Kidney capillary endothelial cell (primary cell): ENCODE data around the gene GCN1.

Source experiments
- DNase-seq: peaks from one replicate; pipeline ENCODE4 v3.0.0-alpha.2; 2018; ENCODE audit warnings: low spot score

The GCN1 gene

DNA sequence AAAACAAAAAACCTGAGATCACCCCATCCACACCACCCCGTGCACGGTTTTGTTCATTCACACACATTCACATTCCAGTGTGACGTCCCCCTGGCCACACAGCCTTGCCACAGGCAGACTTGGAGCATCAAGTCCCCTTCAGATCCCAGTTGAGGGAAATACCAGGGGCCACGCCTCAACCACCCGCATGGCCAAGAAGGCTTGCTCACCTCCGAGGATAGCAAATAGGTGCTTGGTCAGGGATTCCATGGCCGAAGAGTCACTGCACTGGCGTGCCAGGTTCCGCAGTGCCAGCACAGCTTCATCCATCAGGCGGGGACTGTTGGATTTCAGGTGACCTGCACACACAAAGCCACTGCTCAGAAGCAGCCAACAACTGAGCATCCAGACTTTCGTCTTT lies 19.0 kb downstream of the GCN1 start:
- DNase-seq, result no peak

DNA sequence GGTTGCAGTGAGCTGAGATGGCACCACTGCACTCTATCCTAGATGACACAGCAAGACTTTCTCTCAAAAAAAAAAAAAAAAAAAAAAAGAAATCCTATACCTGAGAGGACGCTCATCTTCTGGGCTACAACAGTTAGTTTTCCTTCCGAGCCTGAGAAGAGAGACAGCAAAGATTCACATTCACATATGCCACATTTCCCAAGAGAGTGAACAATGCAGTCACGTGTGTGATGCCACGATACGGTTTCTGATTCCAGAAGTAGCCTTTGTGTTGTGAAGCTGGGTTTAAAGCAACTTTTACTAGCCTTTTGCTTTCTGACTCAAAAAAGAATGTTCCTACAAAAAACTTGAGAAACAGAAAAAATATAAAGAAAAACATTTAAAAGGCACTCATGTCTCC lies 19.5 kb downstream of the GCN1 start:
- DNase-seq, result no peak

DNA sequence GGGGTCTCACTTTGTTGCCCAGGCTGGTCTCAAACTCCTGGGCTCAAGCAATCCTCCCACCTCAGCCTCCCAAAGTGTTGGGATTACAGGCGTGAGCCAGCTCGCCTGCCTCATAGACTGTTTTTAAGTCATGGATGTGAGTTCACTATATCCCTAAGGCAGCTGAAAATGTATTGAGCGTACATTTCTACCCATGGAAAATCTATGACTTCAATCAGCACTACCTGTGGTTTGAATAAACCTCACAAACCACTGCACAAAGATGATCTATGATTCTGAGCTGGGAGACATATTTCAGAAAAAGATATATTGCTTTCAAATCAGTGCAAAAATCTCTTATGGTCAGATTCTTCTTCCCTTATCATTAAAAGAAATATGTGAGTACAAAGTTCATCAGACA lies 22.5 kb downstream of the GCN1 start:
- DNase-seq, result no peak

- no peak for DNase-seq
These were observed 23.9 kb downstream of the GCN1 start for GRCh38 chr12:120170631-120171030.

DNA sequence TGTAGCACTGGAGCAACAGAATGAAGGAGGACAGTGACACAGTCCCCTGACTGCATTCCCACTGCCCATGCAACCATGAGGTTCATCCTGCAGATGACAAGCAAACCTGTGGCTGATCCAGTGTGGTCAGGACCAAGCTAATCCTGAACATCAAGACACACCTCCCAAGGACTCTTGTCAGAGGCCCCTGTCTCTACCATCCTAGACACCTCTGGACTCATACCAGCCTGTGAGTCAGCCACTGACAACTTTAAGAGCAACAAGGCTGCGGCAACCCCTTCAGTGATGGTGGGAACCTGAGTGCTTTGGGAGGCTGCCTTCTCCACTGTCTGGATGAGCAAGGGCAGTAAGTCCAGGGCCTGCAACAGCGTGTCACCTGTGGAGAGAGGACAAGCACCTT lies 24.6 kb downstream of the GCN1 start:
- DNase-seq, result no peak

GRCh38 chr12:120168337-120168736 lies 26.2 kb downstream of the GCN1 start:
- no peak for DNase-seq

GRCh38 chr12:120167529-120168095 lies 26.9 kb downstream of the GCN1 start:
- DNase-seq, result peak; percentile 30

DNA sequence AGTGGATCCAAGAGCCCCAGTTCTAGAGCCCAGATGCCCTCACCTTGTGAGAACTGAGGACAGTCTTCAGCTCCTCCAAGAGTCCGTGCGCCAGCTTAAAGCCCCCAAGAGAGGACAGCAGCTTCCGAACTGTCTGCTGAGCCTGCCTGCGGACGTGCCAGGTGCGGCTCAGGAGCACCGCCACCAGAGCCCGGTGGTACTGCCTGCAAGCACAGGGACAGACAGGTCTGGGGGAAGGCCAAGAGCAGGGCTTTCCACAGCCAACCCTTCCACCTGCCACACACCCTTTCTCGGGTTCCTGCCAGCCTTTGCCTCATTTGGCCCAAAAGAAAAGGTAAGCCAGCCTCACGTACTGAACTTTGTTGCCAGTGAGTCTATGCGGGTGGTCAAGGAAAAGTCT lies 30.2 kb downstream of the GCN1 start:
- no peak for DNase-seq

- no peak for DNase-seq
These were observed 31.8 kb downstream of the GCN1 start for GRCh38 chr12:120162763-120163162.

- no peak for DNase-seq
These were observed 32.7 kb downstream of the GCN1 start for GRCh38 chr12:120161852-120162251.

DNA sequence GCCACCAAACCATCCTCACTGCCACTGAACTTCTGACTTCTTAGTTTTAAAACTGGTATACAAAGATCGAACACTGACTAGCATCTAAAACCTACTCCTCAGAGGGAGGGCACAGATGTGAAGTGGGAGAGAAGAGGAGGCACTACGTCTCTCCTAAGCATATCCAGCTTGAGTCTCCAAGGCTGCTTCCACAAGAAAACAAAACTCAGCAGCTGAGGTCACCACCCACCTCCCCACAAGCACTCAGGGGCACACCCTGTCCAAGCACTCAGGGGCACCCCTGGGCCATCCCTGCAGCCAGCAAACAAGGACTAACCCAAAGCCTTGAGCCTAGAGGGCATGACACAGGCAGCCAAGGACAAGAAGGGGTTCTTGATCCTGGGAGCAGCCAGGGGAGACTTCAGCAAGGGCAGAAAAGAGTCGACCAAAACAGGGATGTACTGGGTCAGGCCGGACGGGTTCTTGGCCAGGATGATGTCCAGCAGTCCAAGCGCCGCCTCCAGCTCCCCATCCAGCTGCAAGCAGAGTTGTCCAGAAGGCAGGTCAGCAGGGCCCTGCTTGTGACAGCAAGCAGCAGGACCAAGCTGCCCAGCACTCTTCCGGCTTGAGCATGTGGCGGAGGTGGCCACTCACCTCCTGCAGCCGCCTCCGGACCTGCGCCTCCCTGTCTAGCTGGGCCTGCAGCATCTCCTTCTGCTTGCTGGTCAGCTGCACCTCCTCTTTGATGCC lies 34.8 kb downstream of the GCN1 start:
- DNase-seq, result no peak

DNA sequence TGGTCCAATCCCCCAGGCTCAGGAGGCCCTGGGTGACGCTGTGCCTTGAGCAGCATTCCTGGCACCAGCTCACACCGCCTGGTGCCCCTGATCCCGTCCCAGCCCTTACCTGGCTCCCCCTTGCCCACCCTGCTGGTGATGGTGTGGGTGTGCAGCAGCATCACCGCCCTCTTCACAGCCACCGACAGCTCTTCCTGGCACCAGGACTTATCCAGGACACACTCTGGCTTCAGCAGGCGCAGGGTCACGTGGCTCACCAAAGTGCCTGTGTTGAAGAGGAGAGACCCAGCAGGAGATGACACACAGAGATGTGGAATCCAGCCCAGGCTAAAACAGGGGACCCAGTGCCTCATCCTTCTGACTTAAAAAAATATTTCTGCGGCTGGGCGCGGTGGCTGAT lies 36.2 kb downstream of the GCN1 start:
- no peak for DNase-seq

GRCh38 chr12:120157678-120158077 lies 36.8 kb downstream of the GCN1 start:
- no peak for DNase-seq

DNA sequence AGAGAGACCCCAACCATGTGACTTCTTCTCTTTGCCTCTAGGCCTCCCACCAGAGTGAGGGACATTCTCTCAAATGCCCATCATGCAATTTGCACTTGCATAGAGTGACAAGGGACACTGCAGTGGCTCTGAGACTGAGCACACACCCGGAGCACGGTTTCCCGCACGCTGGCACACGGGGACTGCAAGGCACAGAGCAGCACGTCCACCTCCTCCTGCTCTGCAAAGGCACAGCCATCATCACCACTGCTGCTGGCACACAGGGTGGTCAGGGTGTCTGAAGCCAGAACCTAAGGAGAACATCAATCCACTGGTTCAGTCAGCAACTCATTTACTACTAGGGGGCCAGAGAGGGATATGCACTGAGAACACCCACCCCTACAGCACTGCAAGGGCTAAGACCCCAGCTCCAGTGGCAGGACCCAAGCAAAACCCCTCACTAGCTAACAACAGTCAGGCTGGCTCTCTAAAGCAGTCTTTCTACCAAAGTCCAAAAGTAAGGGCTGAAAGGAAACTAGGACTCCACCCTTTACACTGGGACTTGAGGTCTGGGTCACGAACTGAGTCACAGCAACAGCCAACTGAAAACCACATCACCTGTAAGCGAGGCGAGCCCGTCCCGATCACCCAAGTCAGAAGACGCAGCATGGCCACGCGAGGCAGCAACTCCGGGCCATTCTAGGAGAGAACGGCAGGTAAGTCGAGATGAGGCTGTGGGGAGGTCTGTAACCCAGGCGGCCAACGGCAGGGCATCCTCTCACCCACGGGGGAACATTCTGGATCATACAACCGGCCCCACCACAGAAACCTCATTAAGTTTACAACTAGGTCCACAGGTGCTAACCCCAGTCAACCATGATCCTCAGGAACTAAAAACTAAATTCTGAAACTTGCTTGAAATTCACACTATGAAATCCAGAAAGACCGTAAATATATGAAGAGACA lies 37.9 kb downstream of the GCN1 start:
- no peak for DNase-seq

DNA sequence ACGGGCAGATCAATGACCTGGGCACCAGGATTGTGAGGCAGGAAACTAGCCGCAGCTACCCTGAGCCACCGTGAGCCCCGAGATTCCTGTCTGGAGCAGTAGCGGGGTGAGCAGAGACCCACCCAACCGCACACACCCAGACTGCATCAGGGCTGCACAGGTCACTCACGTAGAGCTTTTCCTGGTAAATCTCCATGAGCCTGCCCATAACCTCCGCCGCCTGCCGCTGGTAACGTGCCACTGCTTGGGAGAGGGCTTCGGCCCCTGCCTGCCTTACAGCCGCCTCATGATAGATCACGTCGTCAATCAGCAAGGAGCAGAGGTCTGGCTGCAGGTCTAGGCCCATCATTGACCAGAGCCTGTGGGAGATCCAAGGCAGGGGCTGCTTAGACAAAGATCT lies 39.4 kb downstream of the GCN1 start:
- no peak for DNase-seq

- DNase-seq, result no peak
These were observed 43.5 kb downstream of the GCN1 start for GRCh38 chr12:120150919-120151525.

- no peak for DNase-seq
These were observed 46.5 kb downstream of the GCN1 start for GRCh38 chr12:120148011-120148410.

DNA sequence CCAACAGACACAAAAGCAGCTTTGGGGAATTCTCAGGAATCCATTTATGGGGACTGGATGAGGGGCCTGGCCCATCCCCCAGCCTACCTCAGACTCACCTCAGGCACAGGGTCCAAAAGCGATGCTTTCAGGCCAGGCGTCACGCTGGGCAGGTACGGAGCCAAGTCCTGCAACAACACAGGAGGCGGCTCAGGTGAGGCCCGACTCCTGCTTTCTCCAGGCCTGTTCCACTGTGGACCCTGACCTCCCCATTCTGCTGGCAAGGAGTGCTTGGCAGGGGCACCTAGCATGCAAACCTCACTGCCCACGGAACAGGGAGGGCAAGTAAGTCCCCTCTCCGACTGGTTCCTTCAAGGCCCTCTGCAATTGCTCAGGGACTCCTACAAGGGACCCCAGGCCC lies 49.4 kb downstream of the GCN1 start:
- DNase-seq, result no peak

GRCh38 chr12:120144215-120144614 lies 50.3 kb downstream of the GCN1 start:
- DNase-seq, result no peak

DNA sequence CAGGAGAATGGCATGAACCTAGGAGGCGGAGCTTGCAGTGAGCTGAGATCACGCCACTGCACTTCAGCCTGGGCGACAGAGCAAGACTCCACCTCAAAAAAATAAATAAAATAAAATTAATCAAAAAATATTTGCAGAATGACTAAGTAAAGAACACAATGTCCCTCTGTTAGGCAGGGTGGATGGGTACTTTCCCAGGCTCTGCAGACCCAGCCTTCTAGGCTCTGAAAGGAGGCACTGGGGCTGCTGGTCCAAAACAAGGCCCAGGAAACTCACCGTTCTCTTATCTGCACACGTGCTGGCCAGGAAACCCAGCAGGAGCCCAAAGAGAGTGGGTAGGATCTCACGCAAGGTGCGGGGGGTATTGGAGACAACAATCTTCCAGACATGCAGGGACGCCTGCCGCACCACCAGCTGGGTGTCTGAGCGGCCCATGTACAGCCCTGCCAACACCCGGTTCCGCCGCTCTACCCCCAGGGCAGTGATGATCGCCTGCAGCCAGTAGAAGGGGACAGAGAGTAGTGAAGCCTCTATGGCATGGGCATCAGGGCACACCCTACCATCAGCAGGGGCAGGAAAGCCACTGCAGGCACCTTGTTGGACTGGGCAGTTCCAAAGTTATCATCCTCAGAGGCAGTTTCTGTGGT lies 52.2 kb downstream of the GCN1 start:
- DNase-seq, result no peak

DNA sequence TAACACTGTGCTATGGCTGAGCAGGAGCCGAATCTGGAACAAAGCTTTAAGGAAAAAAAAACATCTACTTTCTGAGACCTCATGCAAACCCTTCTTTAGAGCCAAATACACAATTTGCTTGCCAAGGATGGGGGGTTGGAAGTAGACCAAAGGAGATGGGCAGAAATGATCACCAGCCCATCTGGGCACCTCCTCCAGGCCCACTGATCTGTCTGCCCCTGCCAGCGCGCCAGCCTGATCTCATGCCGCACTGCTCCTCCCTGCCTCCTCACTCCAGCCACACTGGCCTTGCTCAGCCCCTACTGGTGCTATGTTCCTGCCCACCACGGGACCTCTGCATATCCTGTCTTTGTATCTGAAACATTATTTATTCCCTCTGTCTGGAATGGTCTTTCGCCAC lies 53.2 kb downstream of the GCN1 start:
- DNase-seq, result no peak

DNA sequence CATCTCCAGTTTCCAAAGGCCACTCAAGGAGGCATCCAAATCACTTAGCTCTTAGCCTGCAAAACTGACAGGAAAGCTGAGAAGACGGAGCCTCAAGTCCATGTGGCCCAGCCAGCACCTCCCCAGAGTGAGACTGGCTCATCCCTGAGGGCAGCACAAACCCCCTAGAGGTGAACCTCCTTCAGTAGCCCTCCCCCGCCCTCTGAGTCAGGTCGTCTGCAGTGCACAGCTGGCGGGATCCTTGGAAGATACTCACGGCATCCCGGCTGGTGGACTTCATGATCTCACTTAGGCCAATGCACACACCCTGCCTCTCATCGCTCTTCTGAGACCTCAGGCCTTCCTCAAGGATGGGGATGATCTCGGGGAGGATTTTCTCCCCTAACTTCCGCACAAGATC lies 53.9 kb downstream of the GCN1 start:
- no peak for DNase-seq
